NOMO-1 (cell line): ENCODE results near the gene SMOC2.
"Not testable (repeated sequence)": the region's sequence is repeated elsewhere in the genome, so short reads cannot be mapped to it uniquely, and the experiment has no call there.

Experiments
- DNase-seq, 2 experiments: peaks; one replicate each; lab custom pipeline; 2025; ENCODE audit not compliant: unreplicated experiment in 2 of 2; lab: John Stamatoyannopoulos, UW

The SMOC2 gene

DNA sequence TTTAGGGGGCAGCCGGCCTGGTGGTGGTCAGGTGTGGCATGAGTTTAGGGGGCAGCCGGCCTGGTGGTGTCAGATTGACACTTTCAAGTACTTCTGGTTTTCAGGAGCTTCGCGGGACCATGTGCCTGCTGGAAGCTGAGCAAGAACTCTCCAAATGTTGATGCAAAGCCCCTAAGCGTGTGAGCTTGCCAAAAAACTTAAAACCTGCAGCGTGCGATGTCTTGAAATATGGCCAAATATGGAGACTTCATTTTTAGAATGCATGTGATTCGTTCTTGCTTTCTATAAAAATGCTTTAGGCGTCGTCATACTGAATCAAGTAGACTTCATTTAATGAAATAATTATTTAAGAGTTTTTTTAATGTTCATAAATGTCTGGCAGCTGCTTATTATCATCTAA, 149.4 kb downstream of the SMOC2 start:
- DNase-seq: no peak

GRCh38 chr6:168596344-168596743, 155.4 kb downstream of the SMOC2 start:
- DNase-seq: no peak

- DNase-seq: no peak
Observed at GRCh38 chr6:168597471-168597875, 156.5 kb downstream of the SMOC2 start.

DNA sequence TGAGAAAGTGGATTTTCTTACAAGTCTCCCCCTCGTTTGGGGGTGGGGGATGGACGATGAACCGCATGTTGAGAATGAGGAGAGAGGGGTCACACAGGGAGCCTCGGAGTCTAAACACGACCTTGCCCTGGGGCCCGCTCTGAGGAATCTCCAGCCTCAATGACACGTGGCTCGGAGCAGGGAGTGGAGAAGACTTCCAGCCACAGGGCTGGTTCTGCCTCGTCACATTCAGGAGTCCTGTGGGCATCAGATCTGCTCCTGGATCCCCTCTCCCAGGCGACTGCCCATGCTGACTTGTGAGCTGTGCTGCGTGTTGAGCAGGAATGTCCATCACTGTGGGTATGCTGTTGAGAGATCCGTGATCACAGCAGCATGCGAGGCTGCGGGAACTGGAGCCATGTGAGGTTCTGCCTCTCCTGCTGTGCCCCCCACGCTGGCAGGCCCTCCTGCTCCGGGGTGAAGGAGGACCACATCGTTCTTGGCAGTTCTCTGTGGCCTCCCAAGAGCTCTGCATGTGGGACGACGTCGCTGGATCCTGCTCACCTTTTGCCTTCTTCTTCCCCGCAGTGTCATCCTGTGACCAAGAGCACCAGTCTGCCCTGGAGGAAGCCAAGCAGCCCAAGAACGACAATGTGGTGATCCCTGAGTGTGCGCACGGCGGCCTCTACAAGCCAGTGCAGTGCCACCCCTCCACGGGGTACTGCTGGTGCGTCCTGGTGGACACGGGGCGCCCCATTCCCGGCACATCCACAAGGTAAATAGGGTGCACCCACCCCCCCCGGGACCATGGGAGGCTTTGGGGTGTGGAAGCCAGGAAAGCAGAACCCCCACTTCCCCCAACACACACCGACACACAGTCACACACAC, 157.5 kb downstream of the SMOC2 start:
- no peak for DNase-seq

GRCh38 chr6:168599118-168599494, 158.1 kb downstream of the SMOC2 start:
- no peak for DNase-seq

- no peak for DNase-seq
Observed at GRCh38 chr6:168599769-168600330, 158.9 kb downstream of the SMOC2 start.

DNA sequence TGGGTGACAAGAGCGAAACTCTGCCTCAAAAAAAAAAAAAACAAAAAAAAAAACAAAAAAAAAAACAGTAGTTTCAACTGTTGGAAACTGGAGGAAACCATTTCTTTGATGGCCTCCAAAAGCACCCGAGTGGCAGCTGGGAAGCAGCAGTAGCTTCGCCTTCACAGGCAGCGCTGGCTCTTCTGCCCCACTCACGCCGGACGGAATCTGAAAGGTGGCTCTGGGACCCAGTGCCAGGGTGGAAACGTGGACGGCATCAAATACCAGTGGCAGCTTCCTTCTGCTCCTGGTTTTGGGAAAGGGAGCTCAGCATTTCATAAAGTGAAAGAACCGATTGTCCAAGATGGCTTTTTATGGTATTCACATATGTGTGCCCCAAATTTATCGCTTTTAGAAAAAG, 159.4 kb downstream of the SMOC2 start:
- no peak for DNase-seq

DNA sequence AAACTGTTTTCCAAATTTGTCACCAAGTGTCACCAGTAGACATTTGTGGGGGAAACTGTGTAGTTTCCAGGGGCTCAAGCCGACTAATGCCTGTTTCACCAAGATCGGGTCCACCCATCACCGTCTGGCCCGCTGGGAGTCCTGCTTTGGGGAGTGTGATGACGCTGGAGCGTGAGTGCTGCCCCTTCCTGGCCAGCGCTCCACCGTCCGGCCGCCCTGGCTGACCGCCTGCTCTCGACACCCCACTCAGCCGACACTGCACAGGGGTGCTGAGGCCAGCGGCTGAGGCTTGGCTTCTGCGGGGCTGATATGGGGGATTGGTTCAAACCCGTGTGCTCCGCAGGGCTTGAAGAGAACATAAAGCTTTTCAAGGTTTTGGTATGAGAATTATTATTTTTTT, 160.1 kb downstream of the SMOC2 start:
- DNase-seq: no peak

GRCh38 chr6:168601546-168601945, 160.6 kb downstream of the SMOC2 start:
- DNase-seq: no peak

GRCh38 chr6:168602576-168602975, 161.6 kb downstream of the SMOC2 start:
- no peak for DNase-seq

DNA sequence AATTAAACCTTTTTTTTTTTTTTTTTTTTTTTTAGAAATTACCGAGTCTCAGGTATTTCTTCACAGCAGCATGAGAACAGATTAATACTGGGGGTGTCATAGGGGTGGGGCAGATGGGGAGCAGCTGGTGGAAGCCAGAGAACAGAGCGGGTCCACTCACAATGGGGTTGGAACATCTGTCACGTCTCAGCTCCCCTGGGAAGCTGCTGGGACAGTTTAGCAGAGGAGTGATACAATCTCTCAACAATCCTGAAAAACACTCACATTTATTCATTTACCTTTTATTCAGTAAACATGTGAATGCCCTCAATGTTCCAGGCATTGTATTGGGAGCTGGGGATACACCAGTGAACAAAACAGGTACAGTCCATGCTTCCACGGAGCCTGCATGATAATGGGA, 162.2 kb downstream of the SMOC2 start:
- no peak for DNase-seq

DNA sequence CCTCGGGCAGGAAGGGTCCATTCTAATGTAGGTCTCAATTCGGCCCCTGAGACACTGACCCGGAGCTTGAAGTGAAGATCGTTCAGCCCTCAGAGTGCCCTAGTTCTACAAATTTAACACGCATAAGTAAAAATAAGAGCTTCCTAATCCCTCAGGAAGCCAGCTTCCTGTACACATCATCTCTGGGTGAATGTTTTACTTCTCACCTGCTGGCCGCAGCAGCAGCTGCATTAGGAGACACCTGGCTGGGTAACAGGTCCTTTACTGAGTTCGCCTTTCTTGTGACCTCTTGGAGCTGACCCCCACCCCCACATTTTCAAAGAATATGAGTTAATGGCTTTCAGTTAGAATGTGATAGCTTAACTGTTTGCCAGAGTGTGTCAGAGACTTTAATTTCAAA, 165.0 kb downstream of the SMOC2 start:
- no peak for DNase-seq

DNA sequence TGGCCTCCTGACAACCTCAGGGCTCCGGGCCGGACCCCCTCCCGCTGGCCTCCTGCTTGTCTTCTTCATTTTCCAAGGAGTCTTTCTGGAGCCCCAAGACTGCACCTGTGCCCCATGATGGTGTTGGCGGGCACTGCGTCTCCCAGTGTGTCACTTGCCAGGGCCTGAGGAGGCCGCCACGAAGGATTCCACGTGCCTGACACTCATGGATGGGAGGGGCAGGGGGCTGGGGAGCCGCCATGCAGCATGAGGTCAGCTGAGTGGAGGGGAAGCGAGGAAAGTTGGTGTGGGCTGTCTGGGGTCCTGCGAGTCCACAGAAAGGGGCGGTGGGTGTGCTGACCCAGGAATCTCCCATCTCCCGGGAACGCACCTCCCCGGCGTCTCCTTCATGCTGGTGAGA, 165.7 kb downstream of the SMOC2 start:
- no peak for DNase-seq

DNA sequence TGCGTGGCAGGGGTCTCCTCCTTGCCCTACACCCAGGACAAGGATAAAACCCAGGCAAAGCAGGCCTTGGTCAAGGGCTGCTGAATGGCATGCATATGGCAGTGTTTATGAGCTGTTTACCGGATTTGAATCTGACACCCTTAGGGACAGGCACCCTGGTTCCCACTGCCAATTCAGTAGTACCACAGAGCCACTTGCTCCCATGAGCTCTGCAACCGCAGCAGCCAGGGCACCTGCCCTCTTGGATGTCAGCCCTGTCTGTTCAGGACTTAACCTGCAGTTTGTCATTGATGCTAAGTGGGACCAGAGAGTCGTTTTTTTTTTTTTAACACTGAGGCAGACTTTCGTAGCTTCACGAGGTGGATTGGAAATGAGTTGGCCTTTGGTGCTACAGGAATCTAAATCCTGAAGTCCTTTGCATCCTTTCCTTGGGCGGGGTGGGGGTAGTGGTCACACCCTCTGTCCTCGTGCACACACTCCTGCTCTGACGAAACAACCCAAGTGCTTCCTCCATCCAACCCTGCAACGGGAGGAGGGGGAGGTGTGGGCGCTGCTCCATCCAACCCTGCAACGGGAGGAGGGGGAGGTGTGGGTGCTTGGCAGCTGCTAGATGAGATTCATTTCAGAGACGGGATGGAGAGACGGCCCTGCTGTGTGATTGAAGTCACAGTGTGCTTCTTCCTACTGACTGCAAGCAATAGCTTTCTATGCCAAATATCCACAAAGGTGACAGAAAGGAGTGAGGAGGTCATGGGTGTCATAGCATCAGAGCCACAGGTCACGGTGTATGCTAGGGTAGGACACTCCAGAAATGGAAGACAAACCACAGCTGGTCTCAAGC, 166.5 kb downstream of the SMOC2 start:
- DNase-seq: no peak

GRCh38 chr6:168608113-168608400, 167.1 kb downstream of the SMOC2 start:
- DNase-seq: no peak

DNA sequence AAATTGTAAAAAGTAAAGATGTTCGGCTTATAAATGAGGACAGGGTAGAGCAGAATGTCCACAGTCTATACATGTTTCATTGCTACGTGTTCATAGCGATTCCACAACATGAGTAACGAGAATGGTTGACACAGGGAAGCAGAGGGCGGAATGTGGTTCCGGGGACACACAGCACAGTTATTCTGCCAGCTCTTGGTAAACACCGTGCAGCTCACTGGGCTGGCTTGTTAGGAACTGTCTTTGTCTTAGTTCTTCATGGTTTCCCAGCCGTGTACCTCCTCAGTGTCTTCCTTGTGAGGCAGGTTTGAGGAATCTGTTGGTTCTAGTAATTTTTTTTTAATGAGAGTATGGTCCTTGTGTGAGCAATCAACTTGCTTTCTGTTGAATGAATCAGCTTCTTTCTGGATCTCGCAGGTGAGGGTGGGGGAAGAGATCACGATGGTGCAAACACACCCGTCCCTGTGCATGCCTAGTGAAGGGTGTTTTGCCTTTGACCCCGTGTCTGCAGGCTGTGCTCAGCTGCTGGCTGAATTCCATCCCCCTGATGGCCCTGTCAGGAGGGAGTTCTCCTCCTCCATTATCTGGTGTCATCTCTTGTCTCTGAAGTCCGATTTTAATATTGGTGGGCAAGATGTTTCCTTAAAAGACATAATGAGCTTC, 168.2 kb downstream of the SMOC2 start:
- DNase-seq: no peak

DNA sequence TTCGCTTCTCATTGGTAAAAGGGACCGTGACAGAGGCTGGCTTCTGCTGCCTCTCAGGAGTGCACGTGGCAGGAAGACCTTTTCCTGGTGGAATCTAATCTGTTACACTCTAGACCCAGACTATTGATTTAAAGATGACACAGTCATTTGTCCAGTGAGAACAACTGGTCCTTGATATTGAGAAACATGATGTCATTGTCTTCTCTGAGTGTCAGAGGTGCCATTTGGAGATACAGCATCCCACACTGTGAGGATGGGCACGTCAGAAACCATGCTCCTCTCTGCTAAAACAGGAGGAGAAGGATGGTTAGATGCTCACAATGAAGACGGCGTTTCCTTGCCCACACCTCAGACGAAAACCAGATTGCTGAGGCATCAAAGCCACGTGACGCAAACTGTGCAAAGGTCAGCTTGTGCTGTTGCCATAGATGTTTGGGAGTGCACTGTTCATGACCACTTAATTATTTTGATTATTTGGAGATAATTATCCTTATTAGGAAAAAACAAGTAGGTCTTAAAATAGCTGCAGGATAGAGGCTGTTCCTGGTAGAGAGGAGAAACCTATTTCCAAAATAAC, 169.0 kb downstream of the SMOC2 start:
- no peak for DNase-seq

DNA sequence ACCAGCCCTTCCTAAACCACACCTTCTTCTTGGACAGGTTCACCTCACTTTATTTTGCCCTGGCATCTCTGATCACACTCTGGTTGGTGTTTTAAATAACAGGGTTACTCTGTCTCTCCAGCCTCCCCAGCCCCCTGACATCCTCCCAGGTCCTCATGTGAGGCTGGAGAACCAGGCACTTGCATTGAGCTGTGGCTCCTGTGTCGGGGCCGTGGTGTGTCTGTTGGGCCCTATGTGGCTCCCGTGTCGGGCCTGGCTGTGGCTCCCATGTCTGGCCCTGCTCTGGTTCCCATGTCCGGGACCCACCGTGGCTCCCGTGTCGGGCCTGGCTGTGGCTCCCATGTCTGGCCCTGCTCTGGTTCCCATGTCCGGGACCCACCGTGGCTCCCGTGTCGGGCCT, 170.0 kb downstream of the SMOC2 start:
- DNase-seq: not testable (repeated sequence)

DNA sequence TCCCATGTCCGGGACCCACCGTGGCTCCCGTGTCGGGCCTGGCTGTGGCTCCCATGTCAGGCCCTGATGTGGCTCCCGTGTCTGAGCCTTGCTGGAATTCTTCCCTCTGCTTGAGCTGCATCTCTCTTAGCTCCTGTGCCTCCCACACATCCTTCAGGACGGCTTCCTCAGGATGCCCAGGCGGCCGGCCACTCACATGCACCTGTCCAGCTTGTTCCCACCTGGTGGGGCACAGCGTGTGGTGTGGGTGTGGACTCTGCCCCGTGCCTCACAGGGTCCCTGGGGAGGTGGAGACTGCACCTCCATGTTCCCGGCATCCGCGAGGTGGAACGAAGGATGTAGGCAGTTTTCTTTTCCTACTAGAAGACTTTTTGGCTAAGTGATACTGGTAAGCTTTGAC, 170.7 kb downstream of the SMOC2 start:
- no peak for DNase-seq

DNA sequence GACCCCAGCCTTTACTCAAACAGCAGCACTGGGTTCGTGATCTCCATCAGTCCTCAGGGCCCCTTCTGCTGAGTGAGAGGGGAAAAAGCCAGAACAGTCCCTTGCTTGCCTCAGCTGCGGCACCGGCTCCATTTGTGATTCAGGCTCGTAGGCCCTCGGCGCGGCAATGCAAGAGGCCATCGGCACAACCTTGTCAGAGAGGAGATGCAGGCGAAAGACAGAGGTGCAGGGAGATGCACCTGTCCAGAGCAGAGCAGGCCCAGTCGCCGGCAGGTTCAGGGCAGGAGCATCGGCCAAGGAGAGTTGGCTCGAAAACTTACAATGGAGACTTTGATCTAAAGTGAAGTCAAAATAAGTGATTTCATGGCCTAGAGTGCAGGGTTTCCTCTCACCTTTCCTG, 171.6 kb downstream of the SMOC2 start:
- DNase-seq: no peak

DNA sequence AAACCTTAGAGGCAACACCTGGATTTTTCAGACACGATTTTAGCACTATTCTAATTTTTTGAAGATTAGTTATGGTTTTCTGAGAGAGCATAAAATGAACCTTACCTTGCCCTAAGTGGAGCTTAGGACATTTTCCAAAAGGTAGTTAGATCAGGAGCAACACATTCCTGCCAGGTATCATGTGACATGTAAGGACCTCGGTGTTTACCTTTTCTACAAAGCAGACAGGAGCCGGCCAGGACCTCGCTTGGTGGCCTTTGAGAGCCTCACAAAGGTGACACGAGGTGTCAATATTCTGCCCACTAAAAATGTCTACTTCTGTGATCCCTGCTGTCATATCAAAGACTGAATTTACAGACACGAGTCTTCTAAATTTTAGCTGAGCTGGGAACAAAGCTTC, 174.9 kb downstream of the SMOC2 start:
- no peak for DNase-seq
